Type B pancreatic cell (in vitro differentiated cells): ENCODE data around the gene TTC28. TPM values are rescaled to one million over a fixed set of nuclear protein-coding genes. Genes with fewer than 3 reads are reported as not detected.

Experiments
- DNase-seq: peaks from one replicate; pipeline ENCODE4 v3.0.0; 2021; ENCODE audit warnings: mixed read lengths; ENCODE audit not compliant: unreplicated experiment; ENCODE audit errors: extremely low spot score
- H3K27ac Mint-ChIP-seq: 2 replicates; pipeline ENCODE4 v1.8.0; 2021; ENCODE audit warnings: mild to moderate bottlenecking, mixed read lengths
- H3K27me3 Mint-ChIP-seq: 2 replicates; pipeline ENCODE4 v1.8.0; 2021; ENCODE audit warnings: mixed read lengths
- H3K36me3 Mint-ChIP-seq: 2 replicates; pipeline ENCODE4 v1.8.0; 2021; ENCODE audit warnings: mixed read lengths
- H3K4me1 Mint-ChIP-seq: one replicate; pipeline ENCODE4 v1.8.0; 2021; ENCODE audit warnings: mixed read lengths; ENCODE audit not compliant: unreplicated experiment
- H3K4me3 Mint-ChIP-seq: 2 replicates; pipeline ENCODE4 v1.8.0; 2021; ENCODE audit warnings: mild to moderate bottlenecking, mixed read lengths
- H3K9me3 Mint-ChIP-seq: 2 replicates; pipeline ENCODE4 v1.8.0; 2021; ENCODE audit warnings: mixed read lengths
- CTCF ChIP-seq: fragments of 200-600 bp; sonication (generic); conservative IDR thresholded peaks from 2 replicates; pipeline ENCODE4 v1.5.0; 2021; ENCODE audit warnings: antibody characterized with exemption, mild to moderate bottlenecking
- total RNA-seq: library from RNA; stranded (reverse); gene quantifications from 2 replicates; pipeline ENCODE4 v1.2.1, GENCODE V29; 2021; ENCODE audit warnings: low replicate concordance

The TTC28 gene
- total RNA-seq, 1 donor from 2014 or later: 59.2 TPM

- Mint-ChIP-seq H3K36me3 (no peaks in the 10 kb centered on the region), H3K4me3 (no peak overlapping the region), H3K27ac (no peak overlapping the region), H3K27me3 (no peaks in the 10 kb centered on the region), H3K9me3 (no peaks in the 10 kb centered on the region), H3K4me1 (peaks cover 25% of the 10 kb centered on the region)
- no peak for DNase-seq
- TF ChIP-seq CTCF: no peak
Measured at GRCh38 chr22:28024422-28024888, 655.2 kb downstream of the TTC28 start.

- Mint-ChIP-seq H3K36me3 (no peaks in the 10 kb centered on the region), H3K4me1 (peaks cover 23% of the 10 kb centered on the region), H3K4me3 (no peak overlapping the region), H3K27me3 (no peaks in the 10 kb centered on the region), H3K27ac (no peak overlapping the region), H3K9me3 (no peaks in the 10 kb centered on the region)
- no peak for DNase-seq
- no peak for TF ChIP-seq CTCF
Measured at GRCh38 chr22:28023774-28024173, 655.9 kb downstream of the TTC28 start.

GRCh38 chr22:28023036-28023435, 656.6 kb downstream of the TTC28 start:
- Mint-ChIP-seq H3K4me3 (no peak overlapping the region), H3K4me1 (peaks cover 23% of the 10 kb centered on the region)
- no peak for TF ChIP-seq CTCF

GRCh38 chr22:28021998-28022660, 657.5 kb downstream of the TTC28 start:
- H3K4me1 Mint-ChIP-seq: peaks cover 31% of the 10 kb centered on the region
- H3K9me3 Mint-ChIP-seq: no peaks in the 10 kb centered on the region
- no peak for TF ChIP-seq CTCF
- peak overlapping the region; percentile 19 for H3K4me3 Mint-ChIP-seq
- no peaks in the 10 kb centered on the region for H3K27me3 Mint-ChIP-seq
- no peaks in the 10 kb centered on the region for H3K36me3 Mint-ChIP-seq
- H3K27ac Mint-ChIP-seq: peak overlapping the region; percentile 48
- no peak for DNase-seq

More at GRCh38 chr22:28023036-28023435, 656.6 kb downstream of the TTC28 start:
- no peak for DNase-seq
- Mint-ChIP-seq H3K36me3 (no peaks in the 10 kb centered on the region), H3K9me3 (no peaks in the 10 kb centered on the region), H3K27ac (no peak overlapping the region), H3K27me3 (no peaks in the 10 kb centered on the region)

- peak overlapping the region; percentile 65 for H3K4me3 Mint-ChIP-seq
- H3K27ac Mint-ChIP-seq: peak overlapping the region; percentile 75
- peak; percentile 57 for DNase-seq
Measured at GRCh38 chr22:28021116-28021997, 658.3 kb downstream of the TTC28 start.

More at GRCh38 chr22:28021116-28021997, 658.3 kb downstream of the TTC28 start:
- TF ChIP-seq CTCF: no peak
- Mint-ChIP-seq H3K27me3 (no peaks in the 10 kb centered on the region), H3K4me1 (peaks cover 36% of the 10 kb centered on the region), H3K9me3 (no peaks in the 10 kb centered on the region), H3K36me3 (no peaks in the 10 kb centered on the region)
